ENCODE data around the gene SLC6A6. TPM values are rescaled to one million over a fixed set of nuclear protein-coding genes. Genes with fewer than 3 reads are reported as not detected.
A peak's percentile ranks its signal among the peaks of the same experiment; 100 is the strongest.

Gene SLC6A6
- total RNA-seq, 1 experiment from 2014 or later = 72.6 TPM

GRCh38 chr3:14393440-14394106 lies 8.8 kb upstream of the SLC6A6 start:
- no peaks in the 10 kb centered on the region for H3K79me2 ChIP-seq (ENCODE audit: insufficient read depth, low read length)
- H3K27me3 Mint-ChIP-seq (ENCODE audit: low read depth) = no peaks in the 10 kb centered on the region
- H2AFZ ChIP-seq (ENCODE audit: low read length) = no peak overlapping the region
- no peak overlapping the region for H3T11ph ChIP-seq (ENCODE audit: low read length)
- H4K91ac ChIP-seq (ENCODE audit: insufficient read length, low read depth, low read length) = no peak overlapping the region
- WGBS (ENCODE audit: extremely low coverage, insufficient read length, low lambda C conversion rate) = no CpG with 5 or more reads among the region's 9 CpGs
- no peak for DNase-seq
- H2BK120ac ChIP-seq (ENCODE audit: low read depth, low read length, poor library complexity, severe bottlenecking) = no peak overlapping the region
- H3K27ac Mint-ChIP-seq = peak overlapping the region in 2 of 3 experiments; percentile 0 to 75; a peak in 6 of 7 replicates
- H3K4me2 ChIP-seq (ENCODE audit: insufficient read depth, insufficient read length, low read length) = no peak overlapping the region
- H2BK20ac ChIP-seq (ENCODE audit: low read depth, low read length, poor library complexity, severe bottlenecking) = no peak overlapping the region
- no peak overlapping the region for H4K8ac ChIP-seq (replicated peaks; ENCODE audit: insufficient read length, low read depth, low read length)
- no peak overlapping the region for H2BK15ac ChIP-seq (ENCODE audit: low read depth, low read length)
- H4K20me1 ChIP-seq (ENCODE audit: control insufficient read depth, insufficient read depth, insufficient read length) = no peaks in the 10 kb centered on the region
- no peak overlapping the region for H2BK5ac ChIP-seq (ENCODE audit: insufficient read length, low read length)
- no peaks in the 10 kb centered on the region for H3K9me3 ChIP-seq (ENCODE audit: control insufficient read depth, low read depth, low read length)
- no peaks in the 10 kb centered on the region for H3K27me3 ChIP-seq (ENCODE audit: insufficient read depth, low read length)
- no peaks in the 10 kb centered on the region for H3K79me1 ChIP-seq (ENCODE audit: insufficient read depth, low read depth, low read length, poor library complexity, severe bottlenecking)
- no peak overlapping the region for H3K27ac ChIP-seq (ENCODE audit: insufficient read length, low read depth, low read length)
- H3K14ac ChIP-seq (ENCODE audit: insufficient read depth, low read length) = no peak overlapping the region
- no peak overlapping the region for H4K5ac ChIP-seq (ENCODE audit: insufficient read length, low read depth, low read length)
- H3K4me3 Mint-ChIP-seq = no peak overlapping the region
- no peak overlapping the region for H3K4ac ChIP-seq (ENCODE audit: low read depth, low read length)
- H3K56ac ChIP-seq (ENCODE audit: insufficient read length, low read depth, low read length) = no peak overlapping the region
- H3K4me1 ChIP-seq (ENCODE audit: insufficient read depth, low read length) = no peaks in the 10 kb centered on the region
- no peak overlapping the region for H2AK5ac ChIP-seq (ENCODE audit: insufficient read length, low read length)
- H3K36me3 Mint-ChIP-seq (ENCODE audit: insufficient read depth in 1 of 3, low read depth in 3 of 3) = no peaks in the 10 kb centered on the region
- H3K18ac ChIP-seq (ENCODE audit: insufficient read length, low read depth, low read length) = no peak overlapping the region
- H2BK12ac ChIP-seq (ENCODE audit: insufficient read length, low read depth, low read length) = no peak overlapping the region
- H3K23me2 ChIP-seq (ENCODE audit: insufficient read length, low read depth, low read length, poor library complexity, severe bottlenecking) = no peaks in the 10 kb centered on the region
- no peaks in the 10 kb centered on the region for H3K9me3 Mint-ChIP-seq
- H3K9ac ChIP-seq (ENCODE audit: extremely low read depth, insufficient read length, low read length) = no peak overlapping the region
- TF ChIP-seq, protein P1, sequence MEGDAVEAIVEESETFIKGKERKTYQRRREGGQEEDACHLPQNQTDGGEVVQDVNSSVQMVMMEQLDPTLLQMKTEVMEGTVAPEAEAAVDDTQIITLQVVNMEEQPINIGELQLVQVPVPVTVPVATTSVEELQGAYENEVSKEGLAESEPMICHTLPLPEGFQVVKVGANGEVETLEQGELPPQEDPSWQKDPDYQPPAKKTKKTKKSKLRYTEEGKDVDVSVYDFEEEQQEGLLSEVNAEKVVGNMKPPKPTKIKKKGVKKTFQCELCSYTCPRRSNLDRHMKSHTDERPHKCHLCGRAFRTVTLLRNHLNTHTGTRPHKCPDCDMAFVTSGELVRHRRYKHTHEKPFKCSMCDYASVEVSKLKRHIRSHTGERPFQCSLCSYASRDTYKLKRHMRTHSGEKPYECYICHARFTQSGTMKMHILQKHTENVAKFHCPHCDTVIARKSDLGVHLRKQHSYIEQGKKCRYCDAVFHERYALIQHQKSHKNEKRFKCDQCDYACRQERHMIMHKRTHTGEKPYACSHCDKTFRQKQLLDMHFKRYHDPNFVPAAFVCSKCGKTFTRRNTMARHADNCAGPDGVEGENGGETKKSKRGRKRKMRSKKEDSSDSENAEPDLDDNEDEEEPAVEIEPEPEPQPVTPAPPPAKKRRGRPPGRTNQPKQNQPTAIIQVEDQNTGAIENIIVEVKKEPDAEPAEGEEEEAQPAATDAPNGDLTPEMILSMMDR (conservative IDR thresholded peaks at IDR 0.05) = no peak
- H3K23ac ChIP-seq (ENCODE audit: insufficient read length, low read depth, low read length) = no peak overlapping the region
- H3K4me1 Mint-ChIP-seq = peaks cover 21% of the 10 kb centered on the region in 2 experiments

Data from H9 (cell line).